NT2/D1 (cell line): ENCODE data around the gene MOB2.

ENCODE experiments used
- SUZ12 ChIP-seq: IDR thresholded peaks from 2 replicates; pipeline ENCODE4 v1.6.1; 2011; ENCODE audit not compliant: insufficient read length, insufficient read depth; ENCODE audit errors: extremely low read depth
- YY1 ChIP-seq: IDR thresholded peaks from 2 replicates; pipeline ENCODE4 v1.6.1; 2011; ENCODE audit not compliant: insufficient read length, insufficient read depth
- ZNF274 ChIP-seq: IDR thresholded peaks from 2 replicates; pipeline ENCODE4 v1.6.1; 2011; ENCODE audit warnings: mild to moderate bottlenecking, low read depth, low read length

DNA sequence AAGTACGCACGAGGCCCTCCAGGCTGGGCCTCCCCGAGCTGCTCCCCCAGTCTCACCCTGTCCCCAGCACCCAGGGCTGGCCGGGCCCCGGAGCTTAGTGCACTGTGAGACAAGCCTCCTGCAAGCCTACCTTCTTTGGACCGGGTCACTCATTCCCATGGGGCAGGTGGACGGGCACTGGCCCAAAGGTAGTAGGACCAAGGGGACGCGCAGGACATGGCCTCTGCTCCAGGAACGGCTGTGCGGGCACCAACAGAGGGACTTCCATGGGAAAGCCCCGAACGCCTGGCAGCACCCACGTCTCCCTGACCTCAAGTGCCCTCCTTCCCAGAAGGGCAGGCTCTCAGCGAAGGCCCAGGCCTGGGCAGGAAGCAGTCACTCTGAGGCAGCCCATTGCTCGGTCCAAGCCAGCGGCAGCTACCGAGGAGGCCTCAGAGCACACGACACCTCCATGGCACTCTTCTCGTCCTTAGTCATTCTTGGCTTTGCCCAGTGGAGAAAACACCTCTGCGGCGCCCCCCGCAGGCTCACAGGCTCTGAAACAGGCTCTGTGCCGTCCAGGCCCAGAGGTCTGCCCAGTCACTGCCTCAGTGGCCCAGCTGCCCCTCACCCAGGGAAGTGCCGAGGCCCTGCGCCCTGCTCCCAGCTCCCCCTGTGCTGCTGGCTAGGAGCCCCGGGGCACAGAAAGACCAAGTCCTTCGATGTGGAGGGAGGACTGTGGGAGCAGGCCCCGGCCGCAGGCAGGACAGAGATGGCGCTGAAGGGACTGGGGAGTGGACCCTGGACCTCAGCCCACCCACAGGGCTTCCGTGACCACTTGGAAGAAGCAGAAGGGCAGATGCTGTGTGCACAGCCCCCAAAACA is 3.8 kb downstream of the MOB2 start:
- TF ChIP-seq ZNF274 (no peak), SUZ12 (no peak), YY1 (no peak)
